ENCODE results near the gene ITIH2.
"Not testable (repeated sequence)": the region's sequence is repeated elsewhere in the genome, so short reads cannot be mapped to it uniquely, and the experiment has no call there.

ITIH2 gene

GRCh38 chr10:7768417-7768816, 65.3 kb downstream of the ITIH2 start:
- no peak for DNase-seq (ENCODE audit: low spot score)
- Histone ChIP-seq H2BK120ac (ENCODE audit: low read depth, low read length) (no peak overlapping the region), H2BK15ac (ENCODE audit: low read length) (no peak overlapping the region), H2BK5ac (ENCODE audit: low read length) (no peak overlapping the region), H4K91ac (ENCODE audit: low read depth, low read length, poor library complexity) (no peak overlapping the region), H3K9ac (ENCODE audit: low read depth, low read length, poor library complexity) (no peak overlapping the region), H3K9me3 (replicated peaks in 1 of 2; ENCODE audit: control insufficient read depth in 2 of 2, insufficient read depth in 1 of 2, low read depth in 1 of 2, low read length in 2 of 2) (no peaks in the 10 kb centered on the region), H3K4me1 (ENCODE audit: control insufficient read depth in 2 of 2, insufficient read depth in 1 of 2, low read depth in 1 of 2, low read length in 2 of 2) (no peaks in the 10 kb centered on the region), H3K23ac (ENCODE audit: low read depth, low read length, poor library complexity) (no peak overlapping the region), H3K79me1 (ENCODE audit: low read depth, low read length) (no peaks in the 10 kb centered on the region), H2BK12ac (ENCODE audit: low read length) (no peak overlapping the region), H2AK5ac (ENCODE audit: low read depth, low read length) (no peak overlapping the region), H3K36me3 (replicated peaks in 1 of 2; ENCODE audit: control insufficient read depth in 2 of 2, insufficient read depth in 2 of 2, low read length in 2 of 2) (peaks cover 16 to 95% of the 10 kb centered on the region in 2 donors), H3K4ac (ENCODE audit: low read length) (no peak overlapping the region), H4K8ac (ENCODE audit: low read depth, low read length) (no peak overlapping the region), H3K4me2 (ENCODE audit: insufficient read depth, low read length, poor library complexity, severe bottlenecking) (no peak overlapping the region), H3K14ac (ENCODE audit: low read length) (no peak overlapping the region), H3K18ac (ENCODE audit: low read length) (no peak overlapping the region), H3K27me3 (ENCODE audit: control insufficient read depth in 3 of 3, insufficient read depth in 3 of 3, low read depth in 1 of 3, low read length in 3 of 3) (no peaks in the 10 kb centered on the region), H2AFZ (ENCODE audit: low read length) (no peak overlapping the region), H3K27ac (replicated peaks; ENCODE audit: low read length) (no peak overlapping the region), H3K4me3 (ENCODE audit: low read length in 2 of 2) (no peak overlapping the region)
- WGBS, 2 donors (ENCODE audit: extremely low coverage in 2 of 2, insufficient read length in 2 of 2, insufficient replicate concordance in 1 of 2) = no CpG with 5 or more reads among the region's 7 CpGs

- H3K4me3 ChIP-seq (ENCODE audit: low read length in 2 of 2) = no peak overlapping the region
- H3K4me2 ChIP-seq (ENCODE audit: insufficient read depth, low read length, poor library complexity, severe bottlenecking) = no peak overlapping the region
- no peak overlapping the region for H4K8ac ChIP-seq (ENCODE audit: low read depth, low read length)
- no peak overlapping the region for H2BK120ac ChIP-seq (ENCODE audit: low read depth, low read length)
- no peak overlapping the region for H4K91ac ChIP-seq (ENCODE audit: low read depth, low read length, poor library complexity)
- H3K18ac ChIP-seq (ENCODE audit: low read length) = no peak overlapping the region
- H3K9ac ChIP-seq (ENCODE audit: low read depth, low read length, poor library complexity) = no peak overlapping the region
- no peak overlapping the region for H2BK12ac ChIP-seq (ENCODE audit: low read length)
- H3K79me1 ChIP-seq (ENCODE audit: low read depth, low read length) = no peaks in the 10 kb centered on the region
- no peak overlapping the region for H2AFZ ChIP-seq (ENCODE audit: low read length)
- H2BK15ac ChIP-seq (ENCODE audit: low read length) = no peak overlapping the region
- no peak overlapping the region for H3K27ac ChIP-seq (replicated peaks; ENCODE audit: low read length)
- WGBS, 2 donors (ENCODE audit: extremely low coverage in 2 of 2, insufficient read length in 2 of 2, insufficient replicate concordance in 1 of 2) = no CpG with 5 or more reads among the region's 10 CpGs
- no peaks in the 10 kb centered on the region for H3K4me1 ChIP-seq (ENCODE audit: control insufficient read depth in 2 of 2, insufficient read depth in 1 of 2, low read depth in 1 of 2, low read length in 2 of 2)
- H2BK5ac ChIP-seq (ENCODE audit: low read length) = no peak overlapping the region
- no peak overlapping the region for H2AK5ac ChIP-seq (ENCODE audit: low read depth, low read length)
- no peak overlapping the region for H3K4ac ChIP-seq (ENCODE audit: low read length)
- H3K14ac ChIP-seq (ENCODE audit: low read length) = no peak overlapping the region
- no peak overlapping the region for H3K23ac ChIP-seq (ENCODE audit: low read depth, low read length, poor library complexity)
- no peaks in the 10 kb centered on the region for H3K9me3 ChIP-seq (replicated peaks in 1 of 2; ENCODE audit: control insufficient read depth in 2 of 2, insufficient read depth in 1 of 2, low read depth in 1 of 2, low read length in 2 of 2)
- DNase-seq (ENCODE audit: low spot score) = no peak
- H3K36me3 ChIP-seq (replicated peaks in 1 of 2; ENCODE audit: control insufficient read depth in 2 of 2, insufficient read depth in 2 of 2, low read length in 2 of 2) = peaks cover 18 to 95% of the 10 kb centered on the region in 2 donors
- H3K27me3 ChIP-seq (ENCODE audit: control insufficient read depth in 3 of 3, insufficient read depth in 3 of 3, low read depth in 1 of 3, low read length in 3 of 3) = no peaks in the 10 kb centered on the region
Measured at GRCh38 chr10:7773845-7774801, 71.0 kb downstream of the ITIH2 start.

- Histone ChIP-seq H3K4me2 (ENCODE audit: insufficient read depth, low read length, poor library complexity, severe bottlenecking) (no peak overlapping the region), H4K8ac (ENCODE audit: low read depth, low read length) (no peak overlapping the region), H3K14ac (ENCODE audit: low read length) (no peak overlapping the region), H3K9ac (ENCODE audit: low read depth, low read length, poor library complexity) (no peak overlapping the region), H2BK12ac (ENCODE audit: low read length) (no peak overlapping the region), H2AK5ac (ENCODE audit: low read depth, low read length) (no peak overlapping the region), H3K9me3 (replicated peaks in 1 of 2; ENCODE audit: control insufficient read depth in 2 of 2, insufficient read depth in 1 of 2, low read depth in 1 of 2, low read length in 2 of 2) (no peaks in the 10 kb centered on the region), H3K18ac (ENCODE audit: low read length) (no peak overlapping the region), H2BK120ac (ENCODE audit: low read depth, low read length) (no peak overlapping the region), H3K27me3 (ENCODE audit: control insufficient read depth in 3 of 3, insufficient read depth in 3 of 3, low read depth in 1 of 3, low read length in 3 of 3) (no peaks in the 10 kb centered on the region), H3K4me3 (ENCODE audit: low read length in 2 of 2) (no peak overlapping the region), H2AFZ (ENCODE audit: low read length) (no peak overlapping the region), H3K79me1 (ENCODE audit: low read depth, low read length) (no peaks in the 10 kb centered on the region), H3K23ac (ENCODE audit: low read depth, low read length, poor library complexity) (no peak overlapping the region), H3K27ac (replicated peaks; ENCODE audit: low read length) (no peak overlapping the region), H2BK5ac (ENCODE audit: low read length) (no peak overlapping the region), H2BK15ac (ENCODE audit: low read length) (no peak overlapping the region), H3K4me1 (ENCODE audit: control insufficient read depth in 2 of 2, insufficient read depth in 1 of 2, low read depth in 1 of 2, low read length in 2 of 2) (no peaks in the 10 kb centered on the region), H3K36me3 (replicated peaks in 1 of 2; ENCODE audit: control insufficient read depth in 2 of 2, insufficient read depth in 2 of 2, low read length in 2 of 2) (peaks cover 12 to 97% of the 10 kb centered on the region in 2 donors), H3K4ac (ENCODE audit: low read length) (no peak overlapping the region), H4K91ac (ENCODE audit: low read depth, low read length, poor library complexity) (no peak overlapping the region)
- WGBS, 2 donors (ENCODE audit: extremely low coverage in 2 of 2, insufficient read length in 2 of 2, insufficient replicate concordance in 1 of 2) = no CpG with 5 or more reads among the region's 2 CpGs
- no peak for DNase-seq (ENCODE audit: low spot score)
Measured at GRCh38 chr10:7776777-7777176, 73.7 kb downstream of the ITIH2 start.

GRCh38 chr10:7782194-7782593, 79.1 kb downstream of the ITIH2 start:
- not testable (repeated sequence) for H4K91ac ChIP-seq (ENCODE audit: low read depth, low read length, poor library complexity); H3K9ac ChIP-seq (ENCODE audit: low read depth, low read length, poor library complexity); H3K79me1 ChIP-seq (ENCODE audit: low read depth, low read length); H2BK120ac ChIP-seq (ENCODE audit: low read depth, low read length); H2BK15ac ChIP-seq (ENCODE audit: low read length); H3K4me2 ChIP-seq (ENCODE audit: insufficient read depth, low read length, poor library complexity, severe bottlenecking); H3K23ac ChIP-seq (ENCODE audit: low read depth, low read length, poor library complexity); H3K4ac ChIP-seq (ENCODE audit: low read length); H3K4me1 ChIP-seq (ENCODE audit: control insufficient read depth in 2 of 2, insufficient read depth in 1 of 2, low read depth in 1 of 2, low read length in 2 of 2); H3K9me3 ChIP-seq (replicated peaks in 1 of 2; ENCODE audit: control insufficient read depth in 2 of 2, insufficient read depth in 1 of 2, low read depth in 1 of 2, low read length in 2 of 2); H3K14ac ChIP-seq (ENCODE audit: low read length); H3K27ac ChIP-seq (replicated peaks; ENCODE audit: low read length); H2AK5ac ChIP-seq (ENCODE audit: low read depth, low read length); H4K8ac ChIP-seq (ENCODE audit: low read depth, low read length); H3K18ac ChIP-seq (ENCODE audit: low read length); DNase-seq (ENCODE audit: low spot score); H3K27me3 ChIP-seq (ENCODE audit: control insufficient read depth in 3 of 3, insufficient read depth in 3 of 3, low read depth in 1 of 3, low read length in 3 of 3); H2BK12ac ChIP-seq (ENCODE audit: low read length); H2AFZ ChIP-seq (ENCODE audit: low read length); H3K4me3 ChIP-seq (ENCODE audit: low read length in 2 of 2); H2BK5ac ChIP-seq (ENCODE audit: low read length)
- WGBS, 2 donors (ENCODE audit: extremely low coverage in 2 of 2, insufficient read length in 2 of 2, insufficient replicate concordance in 1 of 2) = no CpG with 5 or more reads among the region's 6 CpGs
- peaks cover 7 to 72% of the 10 kb centered on the region in 2 donors for H3K36me3 ChIP-seq (replicated peaks in 1 of 2; ENCODE audit: control insufficient read depth in 2 of 2, insufficient read depth in 2 of 2, low read length in 2 of 2)
